Jurkat, Clone E6-1 (cell line): ENCODE results near the gene PTPRN2.
"Not testable (repeated sequence)": the region's sequence is repeated elsewhere in the genome, so short reads cannot be mapped to it uniquely, and the experiment has no call there.

Experiments used
- DNase-seq: peaks from one replicate; pipeline ENCODE4 v3.0.0-alpha.2; 2011; ENCODE audit warnings: low read depth, low spot score
- H3K4me3 ChIP-seq: 2 replicates; pipeline ENCODE4 v1.5.1; 2011; ENCODE audit warnings: mild to moderate bottlenecking, low read length, control low read depth, moderate library complexity

The PTPRN2 gene

DNA sequence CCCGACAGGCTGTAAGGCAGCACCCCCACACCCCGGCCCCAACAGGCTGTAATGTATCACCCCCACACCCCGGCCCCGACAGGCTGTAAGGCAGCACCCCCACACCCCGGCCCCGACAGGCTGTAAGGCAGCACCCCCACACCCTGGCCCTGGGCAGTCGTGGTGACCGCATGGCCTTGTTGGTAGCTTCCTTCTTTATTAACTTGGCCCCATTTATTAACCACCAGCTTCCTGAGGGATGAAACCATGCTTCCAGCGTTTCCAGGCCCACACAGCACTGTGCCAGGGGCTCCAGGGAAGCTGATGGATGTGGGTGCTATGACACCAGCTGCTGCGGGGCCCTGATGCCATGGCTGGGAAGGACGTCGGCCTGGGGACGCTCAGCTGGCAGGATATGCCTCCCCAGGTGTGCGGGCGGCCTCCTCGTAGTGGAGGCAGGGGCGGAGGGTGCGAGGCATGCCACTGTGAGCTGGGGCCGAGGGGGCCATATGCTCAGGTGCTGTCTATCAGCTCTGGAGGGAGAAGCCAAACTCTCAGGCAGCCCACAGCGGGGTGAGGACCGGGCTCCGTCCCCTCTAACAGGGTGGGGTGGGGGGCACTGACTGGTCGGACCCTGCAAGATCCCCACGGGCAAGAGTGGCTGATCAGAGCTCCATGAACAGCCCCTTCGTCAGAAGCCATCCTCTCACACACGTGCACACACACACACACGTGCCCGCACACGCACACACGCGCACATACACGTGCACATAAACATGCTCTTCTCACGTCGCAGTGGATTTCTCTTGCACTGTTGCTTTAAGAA is 311.0 kb downstream of the PTPRN2 start:
- no peak for DNase-seq
- no peak overlapping the region for H3K4me3 ChIP-seq

DNA sequence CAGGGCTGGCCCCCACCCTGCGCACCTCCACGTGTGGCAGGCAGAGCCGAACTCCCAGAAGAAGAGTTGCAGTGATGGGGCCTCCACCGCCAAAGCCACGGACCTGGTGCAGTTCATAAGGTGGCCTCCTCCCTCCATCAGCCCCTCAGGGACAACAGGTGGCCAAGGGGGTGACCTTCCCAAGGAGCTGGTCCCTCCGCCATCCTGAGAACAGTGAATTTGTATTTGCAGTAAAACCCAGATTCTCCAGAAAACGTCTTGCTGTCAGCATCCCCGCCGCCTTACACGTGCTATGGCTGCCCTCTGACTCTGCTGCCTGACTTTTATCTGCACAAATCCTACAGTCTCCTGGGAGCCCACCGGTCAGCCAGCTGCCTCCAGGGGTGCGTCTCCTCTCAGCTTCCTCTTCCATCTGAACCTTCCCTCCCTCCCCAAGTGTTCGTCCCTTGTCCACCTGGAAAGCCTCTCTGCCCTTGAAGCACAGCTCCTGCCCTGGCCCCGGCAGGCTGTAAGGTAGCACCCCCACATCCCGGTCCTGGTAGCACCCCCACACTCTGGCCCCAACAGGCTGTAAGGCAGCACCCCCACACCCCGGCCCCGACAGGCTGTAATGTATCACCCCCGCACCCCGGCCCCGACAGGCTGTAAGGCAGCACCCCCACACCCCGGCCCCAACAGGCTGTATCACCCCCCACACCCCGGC is 311.8 kb downstream of the PTPRN2 start:
- H3K4me3 ChIP-seq = no peak overlapping the region
- DNase-seq = no peak

DNA sequence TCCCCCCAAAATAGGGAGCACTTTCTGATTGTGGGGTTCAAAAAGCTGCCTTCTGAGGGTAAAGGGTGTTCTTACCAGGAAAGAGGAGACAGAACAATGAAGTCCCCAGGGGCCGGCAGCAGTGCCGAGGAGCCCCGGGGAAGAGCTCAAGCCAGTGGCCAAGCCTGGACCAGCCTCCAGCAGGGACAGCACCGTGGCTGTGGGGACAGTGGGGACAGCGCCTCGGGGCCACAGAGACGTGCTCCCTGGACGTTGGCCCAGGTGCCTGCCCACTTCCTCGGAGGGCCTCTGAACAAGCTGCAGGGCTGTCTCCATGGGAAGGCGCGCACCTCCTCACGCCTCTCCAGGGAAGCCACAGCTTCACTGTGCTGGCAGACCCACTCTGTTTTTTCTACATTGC is 312.6 kb downstream of the PTPRN2 start:
- DNase-seq = no peak
- H3K4me3 ChIP-seq = no peak overlapping the region

DNA sequence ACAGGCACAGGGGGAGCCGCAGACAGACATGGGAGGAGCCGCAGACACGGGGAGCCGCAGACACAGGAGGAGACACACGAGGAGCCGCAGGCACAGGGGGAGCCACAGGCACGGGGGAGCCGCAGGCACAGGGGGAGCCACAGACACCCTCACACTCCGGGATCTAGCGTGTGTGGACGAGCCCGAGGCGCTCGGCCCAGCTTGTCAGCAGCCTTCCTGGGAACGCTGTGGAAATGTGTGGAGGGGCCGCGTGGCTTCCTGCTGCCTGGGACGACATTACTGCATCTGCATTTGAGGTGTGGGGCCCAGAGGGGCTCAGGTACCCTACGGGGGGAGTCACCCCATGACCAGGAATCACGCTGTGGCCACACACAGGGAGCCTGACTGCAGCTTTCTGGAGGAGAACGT is 313.2 kb downstream of the PTPRN2 start:
- no peak for DNase-seq
- no peak overlapping the region for H3K4me3 ChIP-seq

DNA sequence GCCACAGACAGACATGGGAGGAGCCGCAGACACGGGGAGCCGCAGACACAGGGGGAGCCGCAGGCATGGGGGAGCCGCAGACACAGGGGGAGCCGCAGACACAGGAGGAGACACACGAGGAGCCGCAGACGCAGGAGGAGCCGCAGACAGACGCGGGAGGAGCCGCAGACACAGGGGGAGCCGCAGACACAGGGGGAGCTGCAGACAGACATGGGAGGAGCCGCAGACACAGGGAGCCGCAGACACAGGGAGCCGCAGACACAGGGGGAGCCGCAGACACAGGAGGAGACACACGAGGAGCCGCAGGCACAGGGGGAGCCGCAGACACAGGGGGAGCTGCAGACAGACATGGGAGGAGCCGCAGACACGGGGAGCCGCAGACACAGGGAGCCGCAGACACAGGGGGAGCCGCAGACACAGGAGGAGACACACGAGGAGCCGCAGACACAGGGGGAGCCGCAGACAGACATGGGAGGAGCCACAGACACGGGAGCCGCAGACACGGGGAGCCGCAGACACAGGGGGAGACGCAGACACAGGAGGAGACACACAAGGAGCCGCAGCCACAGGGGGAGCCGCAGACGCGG is 313.8 kb downstream of the PTPRN2 start:
- not testable (repeated sequence) for H3K4me3 ChIP-seq, DNase-seq

DNA sequence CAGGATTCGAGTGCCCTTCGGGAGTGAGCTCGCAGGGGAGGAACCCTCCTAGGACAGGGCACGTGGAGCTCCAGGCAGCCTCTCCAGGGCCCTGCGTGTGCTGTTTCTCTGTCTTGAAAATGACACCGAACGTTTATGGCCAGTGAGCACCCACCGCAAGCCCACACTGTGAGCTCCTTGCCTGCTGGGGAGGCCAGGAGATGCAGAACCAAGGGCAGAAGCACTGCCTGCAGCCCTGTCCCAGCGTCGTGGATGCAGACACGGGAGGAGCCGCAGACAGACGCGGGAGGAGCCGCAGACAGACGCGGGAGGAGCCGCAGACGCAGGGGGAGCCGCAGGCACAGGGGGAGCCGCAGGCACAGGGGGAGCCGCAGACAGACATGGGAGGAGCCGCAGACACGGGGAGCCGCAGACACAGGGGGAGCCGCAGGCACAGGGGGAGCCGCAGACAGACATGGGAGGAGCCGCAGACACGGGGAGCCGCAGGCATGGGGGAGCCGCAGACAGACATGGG is 314.4 kb downstream of the PTPRN2 start:
- DNase-seq = no peak

DNA sequence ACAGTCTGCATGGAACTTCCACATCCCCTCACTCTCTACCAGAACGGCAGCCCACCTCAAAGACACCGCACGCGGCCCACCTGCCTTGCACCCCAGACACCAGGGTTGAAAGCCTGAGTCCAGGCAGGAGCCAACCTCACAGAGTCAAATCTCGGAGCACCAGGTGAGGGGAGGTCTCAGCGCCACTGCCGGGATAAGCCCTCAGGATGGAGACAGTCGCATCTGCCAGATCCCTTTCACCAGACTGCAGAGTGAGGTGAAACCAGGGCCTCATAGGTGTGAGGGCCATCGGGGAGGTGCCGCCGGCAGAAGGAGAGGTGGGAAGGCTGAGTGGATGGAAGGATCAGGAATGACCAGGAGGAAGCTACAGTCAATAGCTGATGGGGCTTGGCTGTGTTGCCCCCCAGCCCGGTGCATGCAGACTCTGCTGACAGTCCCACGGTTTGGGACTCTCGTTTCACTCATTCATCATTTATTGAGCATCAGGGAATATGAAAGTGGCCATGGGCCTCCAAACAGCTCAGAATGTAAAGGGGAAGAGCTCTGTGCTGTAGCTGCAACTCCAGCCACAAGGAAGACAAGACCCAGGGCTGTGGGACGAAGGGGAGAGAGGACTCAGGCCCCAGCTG is 315.0 kb downstream of the PTPRN2 start:
- DNase-seq = no peak

More for the DNA sequence above, 314.4 kb downstream of the PTPRN2 start:
- H3K4me3 ChIP-seq = no peak overlapping the region

DNA sequence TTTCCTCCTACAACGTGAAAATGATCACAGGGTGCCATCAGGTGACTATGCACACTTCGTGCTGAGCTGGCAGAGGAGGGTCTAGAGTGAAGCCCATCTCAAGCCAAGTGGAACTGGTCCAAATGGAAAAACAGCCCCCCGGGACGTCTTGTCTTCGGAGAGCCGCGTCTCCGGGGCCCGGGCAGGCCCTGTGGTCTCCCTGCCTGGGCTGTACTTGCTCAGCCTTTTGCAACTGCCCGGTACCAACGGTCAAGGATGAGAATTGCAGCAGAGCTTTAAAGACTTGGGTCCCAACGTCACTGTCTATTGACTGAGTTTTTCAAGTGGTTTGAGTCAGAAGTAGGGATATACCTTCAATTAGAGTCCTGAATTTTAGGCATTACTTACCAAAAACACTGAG is 315.5 kb downstream of the PTPRN2 start:
- no peak for DNase-seq
- H3K4me3 ChIP-seq = no peak overlapping the region

More for the DNA sequence above, 315.0 kb downstream of the PTPRN2 start:
- H3K4me3 ChIP-seq = no peak overlapping the region

DNA sequence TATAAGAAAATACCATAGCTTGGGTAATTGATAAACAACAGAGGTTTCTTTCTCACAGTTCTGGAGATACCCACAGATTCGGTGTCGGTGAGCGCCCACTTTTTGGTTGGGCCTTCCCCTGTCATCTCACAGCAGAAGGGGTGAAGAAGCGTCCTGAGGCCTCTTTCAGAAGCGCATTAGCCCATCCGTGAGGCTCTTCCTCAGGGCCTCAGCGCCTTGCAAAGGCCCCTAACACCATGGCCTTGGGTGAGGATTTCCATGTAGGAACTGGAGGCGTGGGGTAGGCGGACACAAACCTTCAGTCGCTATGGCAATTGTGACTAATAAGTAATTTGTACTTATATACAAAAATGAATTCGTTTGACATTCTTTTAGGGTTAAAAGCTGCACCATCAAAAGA is 316.0 kb downstream of the PTPRN2 start:
- H3K4me3 ChIP-seq = no peak overlapping the region
- no peak for DNase-seq

DNA sequence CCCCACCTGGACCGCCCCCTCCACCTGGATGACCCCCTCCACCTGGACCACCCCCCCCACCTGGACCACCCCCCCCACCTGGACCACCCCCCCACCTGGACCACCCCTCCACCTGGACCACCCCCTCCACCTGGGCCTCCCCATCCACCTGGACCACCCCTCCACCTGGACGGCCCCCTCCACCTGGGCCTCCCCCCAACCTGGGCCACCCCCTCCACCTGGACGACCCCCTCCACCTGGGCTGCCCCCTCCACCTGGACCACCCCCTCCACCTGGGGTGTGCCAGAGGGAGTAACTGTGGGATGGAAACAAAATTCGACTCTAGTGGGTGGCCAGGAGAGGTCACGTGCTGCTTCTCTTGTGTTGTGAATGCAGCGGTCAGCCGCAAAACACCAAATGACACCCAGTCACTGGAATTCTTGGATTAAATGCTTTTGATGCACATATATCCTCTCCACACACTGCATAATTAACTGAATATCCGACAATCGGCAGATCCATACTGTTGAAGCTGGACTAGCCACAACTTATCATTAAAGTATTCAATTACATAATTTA is 316.7 kb downstream of the PTPRN2 start:
- no peak for DNase-seq
- H3K4me3 ChIP-seq = no peak overlapping the region

DNA sequence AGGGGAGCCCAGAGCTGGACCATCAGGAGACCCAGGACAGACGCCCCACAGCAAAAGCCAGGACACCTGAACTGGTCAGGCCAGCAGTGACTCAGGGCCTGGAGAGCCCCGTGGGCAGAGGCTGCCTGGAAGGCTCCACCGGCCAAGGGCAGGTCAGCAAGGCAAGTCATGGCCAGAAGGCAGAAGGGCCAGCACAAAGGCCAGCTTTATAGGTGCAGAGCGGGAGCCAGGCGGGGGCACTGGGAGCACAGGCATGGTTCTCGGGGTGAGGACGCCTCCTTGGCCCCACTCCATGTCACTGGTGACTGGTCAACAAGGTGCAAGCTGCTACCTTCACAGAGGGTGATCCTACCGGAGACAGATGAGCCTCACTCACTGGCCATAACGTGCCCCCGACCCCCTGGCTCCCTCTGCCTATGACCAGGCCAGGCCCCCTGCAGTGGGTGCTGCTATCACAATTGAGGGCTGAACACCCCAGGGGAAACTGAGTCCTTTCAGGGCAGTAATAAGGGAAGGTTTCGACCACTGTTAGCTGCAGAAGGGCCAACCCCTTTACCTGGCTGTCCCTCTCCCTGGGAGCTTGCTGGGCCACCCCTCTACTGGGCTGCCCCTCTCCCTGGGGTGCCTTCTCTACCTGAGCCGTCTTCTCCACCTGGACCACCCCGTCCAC is 317.4 kb downstream of the PTPRN2 start:
- DNase-seq = no peak
- no peak overlapping the region for H3K4me3 ChIP-seq

DNA sequence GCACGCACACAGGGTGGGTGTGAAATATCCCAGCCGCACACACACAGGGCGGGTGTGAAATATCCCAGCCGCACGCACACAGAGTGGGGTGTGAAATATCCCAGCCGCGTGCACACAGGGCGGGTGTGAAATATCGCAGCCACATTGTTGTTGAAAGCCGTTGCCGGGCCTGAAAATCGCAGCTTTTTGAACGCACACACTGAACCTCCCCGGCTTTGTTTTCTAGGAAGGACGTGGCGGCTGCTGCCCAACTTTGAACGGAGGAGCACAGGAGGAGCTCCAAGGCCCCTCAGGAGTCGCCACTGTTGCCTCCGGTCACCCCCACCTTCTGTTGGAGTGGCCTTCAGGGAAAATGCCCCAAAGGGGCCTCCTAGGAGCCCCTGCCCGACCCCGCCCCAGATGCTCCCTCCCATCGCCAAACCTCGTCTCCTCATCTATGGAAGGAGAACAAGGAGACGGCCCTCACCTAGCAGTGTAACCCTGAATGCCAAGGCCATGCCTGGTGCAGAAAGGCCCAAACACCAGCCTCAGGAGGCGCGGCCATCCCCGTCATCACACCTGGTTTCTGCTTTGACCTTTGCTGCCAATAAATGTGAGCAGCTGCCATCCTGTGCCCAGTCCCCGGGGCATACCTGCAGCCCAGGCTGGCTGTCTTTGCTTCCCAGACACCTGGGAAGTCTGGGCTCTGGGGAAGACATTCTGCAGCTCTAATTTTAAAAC is 318.6 kb downstream of the PTPRN2 start:
- H3K4me3 ChIP-seq = no peak overlapping the region
- DNase-seq = no peak

DNA sequence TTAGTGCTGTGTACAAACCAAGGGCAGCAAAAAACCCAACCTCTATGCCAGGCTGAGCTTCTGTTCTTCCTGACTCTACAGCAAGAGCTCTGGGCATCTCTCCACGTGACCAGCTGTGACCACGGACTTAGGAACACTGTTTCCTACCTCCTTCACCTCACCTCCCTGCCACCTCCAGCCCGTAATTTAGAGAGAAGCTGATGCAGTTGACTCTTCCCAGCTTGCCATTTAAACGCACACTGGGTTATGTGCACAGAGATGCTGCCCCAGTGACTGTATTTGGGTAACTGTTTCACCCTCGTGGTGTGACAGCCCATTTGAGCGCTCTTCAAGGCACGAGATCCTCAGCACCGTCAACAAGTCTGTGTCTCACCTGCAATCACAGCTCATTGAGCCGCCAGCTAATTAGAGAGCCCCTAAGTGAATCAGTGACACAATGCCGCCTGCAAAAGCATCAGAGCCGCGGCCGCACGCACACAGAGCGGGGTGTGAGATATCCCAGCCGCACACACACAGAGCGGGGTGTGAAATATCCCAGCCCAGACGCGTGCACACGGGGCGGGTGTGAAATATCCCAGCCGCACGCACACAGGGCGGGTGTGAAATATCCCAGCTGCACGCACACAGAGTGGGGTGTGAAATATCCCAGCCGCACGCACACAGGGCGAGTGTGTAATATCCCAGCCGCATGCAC is 319.7 kb downstream of the PTPRN2 start:
- H3K4me3 ChIP-seq = no peak overlapping the region
- DNase-seq = no peak

DNA sequence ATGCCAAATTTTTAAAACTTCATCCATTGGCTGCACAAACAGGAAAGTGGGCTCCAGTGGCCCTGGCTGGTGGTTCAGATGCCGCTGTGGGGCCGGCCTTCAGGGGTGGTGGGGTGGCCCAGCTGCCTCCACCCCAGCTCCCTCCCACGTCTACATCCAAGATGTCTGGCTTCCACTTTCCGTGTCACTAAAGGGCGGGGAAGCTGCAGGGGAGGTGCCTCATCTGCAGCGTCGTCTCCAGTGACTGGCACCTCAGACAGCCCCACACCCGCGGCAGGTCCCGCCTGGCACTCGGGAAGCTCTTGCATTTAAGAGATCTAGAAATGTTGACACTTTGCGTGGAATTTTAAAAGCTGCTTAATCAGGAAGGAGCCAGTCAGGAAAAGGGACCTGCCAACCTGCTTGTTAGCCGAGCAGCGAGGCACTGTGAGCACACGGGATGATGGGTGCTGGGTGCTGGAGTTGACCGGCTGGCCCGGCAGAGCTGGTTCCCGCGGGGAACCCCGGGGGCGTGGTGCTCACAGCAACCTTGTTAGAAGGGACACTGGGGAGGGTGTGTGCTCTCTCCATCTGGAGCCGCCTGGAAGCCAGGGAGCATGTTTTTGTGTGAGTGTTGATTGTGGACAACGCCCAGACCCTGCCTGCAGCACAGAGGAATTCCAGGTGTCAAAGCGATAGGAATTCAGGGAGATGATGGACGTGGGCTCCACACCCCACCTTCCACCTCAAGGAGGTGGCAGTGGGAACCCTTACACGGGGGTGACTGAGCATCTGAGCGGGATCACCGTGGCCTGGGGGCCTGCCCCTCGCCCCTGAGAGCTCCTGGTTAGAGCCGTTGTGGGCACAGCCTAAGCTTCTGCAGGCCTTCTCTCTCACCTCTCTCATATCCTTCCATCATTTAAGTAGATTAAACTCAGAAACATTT is 320.5 kb downstream of the PTPRN2 start:
- H3K4me3 ChIP-seq = no peak overlapping the region
- DNase-seq = no peak

DNA sequence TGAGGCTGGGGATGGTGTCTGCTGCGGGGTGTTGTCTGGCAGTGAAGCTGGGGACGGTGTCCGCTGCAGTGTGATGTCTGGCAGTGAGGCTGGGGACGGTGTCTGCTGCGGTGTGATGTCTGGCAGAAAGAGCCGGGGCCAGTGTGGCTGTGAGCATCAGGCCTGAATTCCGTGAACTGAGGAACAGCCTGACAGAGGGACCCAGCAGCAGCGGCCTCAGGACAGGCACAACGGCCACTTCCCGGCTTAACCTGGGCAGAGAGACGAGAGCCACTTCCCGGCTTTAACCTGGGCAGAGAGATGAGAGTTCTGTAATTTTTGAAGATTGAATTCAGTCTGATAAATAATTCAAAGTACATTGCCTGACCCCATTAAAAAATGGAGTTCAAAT is 321.2 kb downstream of the PTPRN2 start:
- H3K4me3 ChIP-seq = no peak overlapping the region
- DNase-seq = no peak

DNA sequence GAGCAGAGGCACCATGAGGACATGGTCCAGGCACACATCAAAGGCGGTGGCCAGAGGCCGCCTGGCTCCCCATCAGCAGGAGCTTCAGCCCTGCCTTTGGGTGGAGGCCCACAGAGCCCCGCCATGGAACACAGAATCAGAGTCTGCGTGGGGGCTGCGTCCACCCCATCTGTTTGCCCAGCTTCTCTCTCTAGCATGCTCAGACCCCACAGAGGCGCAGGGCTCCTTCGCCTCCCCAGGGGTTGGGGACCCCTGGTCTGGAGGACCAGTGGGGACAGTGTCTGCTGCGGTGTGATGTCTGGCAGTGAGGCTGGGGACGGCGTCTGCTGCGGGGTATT is 321.9 kb downstream of the PTPRN2 start:
- DNase-seq = no peak
- H3K4me3 ChIP-seq = no peak overlapping the region
